Esophagus squamous epithelium (tissue), 5 donors: Measurements from ENCODE around the gene PFKP. TPM values are rescaled to one million over a fixed set of nuclear protein-coding genes. Genes with fewer than 3 reads are reported as not detected.

Source experiments
- DNase-seq: peaks from one replicate; lab custom pipeline; 2025; lab: John Stamatoyannopoulos, UW
- H3K27ac ChIP-seq, 4 donors: fragments of 200-600 bp; sonication (generic); one replicate each; pipeline ENCODE4 v1.5.1; 2016 to 2019; ENCODE audit warnings: mild to moderate bottlenecking in 1 of 4
- H3K27me3 ChIP-seq, 4 donors: fragments of 200-600 bp; sonication (generic); 1 replicate in 3 of 4; 2 replicates in 1 of 4; pipeline versions ENCODE4 v1.5.1 to v1.6.0; 2017 to 2021; ENCODE audit warnings: antibody characterized with exemption in 1 of 4
- H3K36me3 ChIP-seq, 3 donors: fragments of 200-600 bp; sonication (generic); one replicate each; pipeline ENCODE4 v1.5.1; 2016 to 2019
- H3K4me1 ChIP-seq, 3 donors: fragments of 200-600 bp; sonication (generic); one replicate each; pipeline ENCODE4 v1.5.1; 2017 to 2019
- H3K4me3 ChIP-seq, 4 donors: fragments of 200-600 bp; sonication (generic); 1 replicate in 3 of 4; 2 replicates in 1 of 4; pipeline ENCODE4 v1.5.1; 2016 to 2019; ENCODE audit warnings: mild to moderate bottlenecking in 2 of 4, moderate library complexity in 1 of 4
- H3K9me3 ChIP-seq, 3 donors: fragments of 200-600 bp; sonication (generic); one replicate each; pipeline ENCODE4 v1.5.1; 2016 to 2019
- CTCF ChIP-seq, 6 experiments: fragments of 450-650 bp in 4 of 6; fragments of 200-600 bp in 2 of 6; sonication (generic) in 2 of 6; IDR thresholded peaks; one replicate each; pipeline ENCODE4 v1.5.1; 2016 to 2019; ENCODE audit warnings: antibody characterized with exemption in 6 of 6, mild to moderate bottlenecking in 4 of 6, moderate library complexity in 4 of 6
- POLR2A ChIP-seq, 4 donors: fragments of 450-650 bp; IDR thresholded peaks; one replicate each; pipeline ENCODE4 v1.6.1; 2017; ENCODE audit warnings: antibody characterized with exemption in 4 of 4, mild to moderate bottlenecking in 4 of 4, moderate library complexity in 3 of 4
- WGBS, 2 donors: methylation state at CpG; one replicate each; pipeline ENCODE4 v1.1.5; 2018; 5-methylcytosine and 5-hydroxymethylcytosine counted together
- intact Hi-C: fragments of 100-400 bp; cut with DNase I; formaldehyde crosslinking; loops from one replicate; pipeline ENCODE4 v1.15.0; 2022
- total RNA-seq, 4 donors: library from RNA; depleted of rRNA; stranded (reverse); fragments of >200 nt; gene quantifications; one replicate each; pipeline ENCODE4 v1.1.0, GENCODE V29; 2016
- donor health status: DM: yes; HTN: yes; CAD: no.

PFKP gene
- total RNA-seq, 4 donors from 2014 or later: 69.7 to 94.0 (median 86.4) TPM

GRCh38 chr10:3136336-3136735 lies 69.0 kb downstream of the PFKP start:
- Histone ChIP-seq H3K36me3 (peaks cover 39 to 100% (median 54%) of the 10 kb centered on the region in 3 donors), H3K4me3 (no peak overlapping the region), H3K9me3 (no peaks in the 10 kb centered on the region), H3K27me3 (no peaks in the 10 kb centered on the region), H3K27ac (peak overlapping the region in 3 of 4 donors; percentile 66 to 83 (median 75)), H3K4me1 (peaks cover 0 to 49% (median 8%) of the 10 kb centered on the region in 3 donors)
- TF ChIP-seq POLR2A (IDR thresholded peaks at IDR 0.05): no peak
- TF ChIP-seq CTCF (IDR thresholded peaks at IDR 0.05): no peak
- intact Hi-C loops: no loop called here
- 47 to 82% methylated on average over 8 to 14 of the region's 14 CpGs for WGBS, 2 donors
- DNase-seq: no peak

- H3K9me3 ChIP-seq: no peaks in the 10 kb centered on the region
- intact Hi-C loops: no loop called here
- WGBS, 2 donors: 71 to 82% methylated on average over 15 to 17 of the region's 21 CpGs
- H3K4me3 ChIP-seq: no peak overlapping the region
- H3K27me3 ChIP-seq: no peaks in the 10 kb centered on the region
- TF ChIP-seq CTCF (IDR thresholded peaks at IDR 0.05) (no peak), POLR2A (IDR thresholded peaks at IDR 0.05) (no peak)
- H3K27ac ChIP-seq: peak overlapping the region in 3 of 4 donors; percentile 66 to 83 (median 75)
- peaks cover 0 to 47% (median 8%) of the 10 kb centered on the region in 3 donors for H3K4me1 ChIP-seq
- H3K36me3 ChIP-seq: peaks cover 39 to 100% (median 54%) of the 10 kb centered on the region in 3 donors
- DNase-seq: no peak
Observed at GRCh38 chr10:3136763-3137611, 69.6 kb downstream of the PFKP start.

- Histone ChIP-seq H3K27ac (peak overlapping the region in 3 of 4 donors; percentile 21 to 75 (median 66)), H3K27me3 (no peaks in the 10 kb centered on the region), H3K36me3 (peaks cover 44 to 100% (median 53%) of the 10 kb centered on the region in 3 donors), H3K9me3 (no peaks in the 10 kb centered on the region), H3K4me3 (no peak overlapping the region), H3K4me1 (peaks cover 0 to 44% (median 8%) of the 10 kb centered on the region in 3 donors)
- TF ChIP-seq CTCF (IDR thresholded peaks at IDR 0.05) (no peak), POLR2A (IDR thresholded peaks at IDR 0.05) (no peak)
- DNase-seq: no peak
- intact Hi-C loops: no loop called here
- WGBS, 2 donors: 86 to 94% methylated on average over 16 to 24 of the region's 41 CpGs
Observed at GRCh38 chr10:3137958-3138726, 70.8 kb downstream of the PFKP start.

- H3K36me3 ChIP-seq: peaks cover 50 to 100% (median 52%) of the 10 kb centered on the region in 3 donors
Observed at GRCh38 chr10:3139216-3139910, 72.0 kb downstream of the PFKP start.

More at GRCh38 chr10:3139216-3139910, 72.0 kb downstream of the PFKP start:
- intact Hi-C loops: no loop called here
- no peak overlapping the region for H3K4me3 ChIP-seq
- H3K27me3 ChIP-seq: no peaks in the 10 kb centered on the region
- TF ChIP-seq CTCF (IDR thresholded peaks at IDR 0.05) (no peak), POLR2A (IDR thresholded peaks at IDR 0.05) (no peak)
- peak overlapping the region in 3 of 4 donors; percentile 7 to 75 (median 49) for H3K27ac ChIP-seq
- DNase-seq: no peak
- H3K4me1 ChIP-seq: peaks cover 0 to 44% (median 8%) of the 10 kb centered on the region in 3 donors
- WGBS, 2 donors: 74 to 92% methylated on average over 7 to 10 of the region's 10 CpGs
- no peaks in the 10 kb centered on the region for H3K9me3 ChIP-seq
